K562 (cell line): ENCODE measurements around the gene CTBP2. TPM values are rescaled to one million over a fixed set of nuclear protein-coding genes. Genes with fewer than 3 reads are reported as not detected.

ENCODE experiments used
- ATF1 ChIP-seq, 2 experiments: fragments of 450-650 bp in 1 of 2; IDR thresholded peaks; 2 replicates each; pipeline ENCODE4 v1.6.1; 2016; ENCODE audit warnings: missing compliant biosample characterization in 1 of 2, missing genetic modification characterization in 1 of 2
- CCNT2 ChIP-seq: IDR thresholded peaks from 2 replicates; pipeline ENCODE4 v1.6.1; 2011; ENCODE audit warnings: borderline replicate concordance, low read depth, mild to moderate bottlenecking, moderate library complexity, mixed read lengths, low read length; ENCODE audit not compliant: insufficient read length; ENCODE audit errors: extremely low read depth
- CREM ChIP-seq: IDR thresholded peaks from 2 replicates; pipeline ENCODE4 v1.6.1; 2014; ENCODE audit warnings: antibody characterized with exemption, low read depth
- FIP1L1 ChIP-seq: fragments of 200-400 bp; formaldehyde crosslinking; IDR thresholded peaks from 2 replicates; pipeline ENCODE4 v1.6.1; 2018; ENCODE audit warnings: mild to moderate bottlenecking, low read depth, low read length; ENCODE audit not compliant: poor library complexity, severe bottlenecking
- GATAD2B ChIP-seq: fragments of 450-650 bp; IDR thresholded peaks from 2 replicates; pipeline ENCODE4 v1.6.1; 2017; ENCODE audit warnings: mild to moderate bottlenecking, borderline replicate concordance
- MAZ ChIP-seq, 2 experiments: fragments of 450-650 bp in 1 of 2; sonication (generic) in 1 of 2; formaldehyde crosslinking; IDR thresholded peaks in 1 of 2; conservative IDR thresholded peaks in 1 of 2; 2 replicates each; pipeline versions ENCODE4 v1.4.0 to v1.5.0; 2020; ENCODE audit warnings: mild to moderate bottlenecking in 1 of 2, missing genetic modification reagents in 1 of 2
- NFATC3 ChIP-seq: fragments of 450-650 bp; IDR thresholded peaks from 2 replicates; pipeline ENCODE4 v1.6.1; 2017; ENCODE audit warnings: mild to moderate bottlenecking
- NONO ChIP-seq, 2 experiments: fragments of 200-400 bp in 1 of 2; fragments of 450-650 bp in 1 of 2; formaldehyde crosslinking in 1 of 2; IDR thresholded peaks; 2 replicates each; pipeline ENCODE4 v1.6.1; 2017; ENCODE audit warnings: low read depth in 2 of 2, mild to moderate bottlenecking in 2 of 2, moderate library complexity in 2 of 2, low read length in 1 of 2
- PTBP1 ChIP-seq: fragments of 200-400 bp; formaldehyde crosslinking; IDR thresholded peaks from 2 replicates; pipeline ENCODE4 v1.6.1; 2017; ENCODE audit warnings: low read depth, low read length
- RBBP5 ChIP-seq: fragments of 200-600 bp; sonication (generic); IDR thresholded peaks from 2 replicates; pipeline ENCODE4 v1.6.1; 2012; ENCODE audit warnings: borderline replicate concordance, mild to moderate bottlenecking, low read length, control low read depth, inconsistent platforms; ENCODE audit not compliant: insufficient read depth, poor library complexity, severe bottlenecking
- RBFOX2 ChIP-seq: fragments of 200-400 bp; formaldehyde crosslinking; IDR thresholded peaks from 2 replicates; pipeline ENCODE4 v1.6.1; 2017; ENCODE audit warnings: low read depth, mild to moderate bottlenecking, low read length, moderate library complexity
- SAP30 ChIP-seq: fragments of 200-600 bp; sonication (generic); IDR thresholded peaks from 2 replicates; pipeline ENCODE4 v1.6.1; 2012; ENCODE audit warnings: borderline replicate concordance, low read depth, mild to moderate bottlenecking, moderate library complexity, low read length, control low read depth, inconsistent platforms; ENCODE audit not compliant: insufficient read depth, poor library complexity, severe bottlenecking
- SIN3B ChIP-seq: fragments of 450-650 bp; IDR thresholded peaks from 2 replicates; pipeline ENCODE4 v1.6.1; 2017; ENCODE audit warnings: low read depth, mild to moderate bottlenecking, moderate library complexity
- SMARCB1 ChIP-seq: IDR thresholded peaks from 2 replicates; pipeline ENCODE4 v1.6.1; 2011; ENCODE audit warnings: improper control_type of control experiment, low read depth; ENCODE audit not compliant: insufficient read length
- ZNF384 ChIP-seq: IDR thresholded peaks from 2 replicates; pipeline ENCODE4 v1.6.1; 2012; ENCODE audit warnings: low read depth, low read length, improper control_type of control experiment
- ZNF445 ChIP-seq: fragments of 250-450 bp; sonication (Bioruptor Pico); IDR thresholded peaks from 2 replicates; pipeline ENCODE4 v1.4.0; 2020; ENCODE audit warnings: low read depth, mild to moderate bottlenecking, moderate library complexity
- polyA plus RNA-seq, 8 experiments: library from polyadenylated mRNA; depleted of rRNA in 4 of 8; stranded (reverse) in 5 of 8; unstranded in 3 of 8; fragments of >200 nt; fragmentation: Nextera tagmentation in 2 of 8; fragmentation: Illumina TruSeq in 1 of 8; extraction: Ambion mirVana in 2 of 8; extraction: Trizol in 1 of 8; gene quantifications; 2 replicates each; pipeline versions ENCODE4 v1.2.1 to v1.2.3, GENCODE V29; 2011 to 2014; ENCODE audit warnings: inconsistent platforms in 1 of 8, missing spikeins in 1 of 8
- total RNA-seq, 7 experiments: library from RNA; depleted of rRNA in 6 of 7; stranded (reverse); fragments of >200 nt in 6 of 7; fragmentation: Illumina TruSeq in 2 of 7; extraction: Trizol in 2 of 7; gene quantifications; 2 replicates each; pipeline versions ENCODE4 v1.2.1 to v1.2.3, GENCODE V29; 2011 to 2021; ENCODE audit warnings: low replicate concordance in 1 of 7
- TF ChIP-seq, protein P1 (sequence below), 2 experiments: fragments of 200-800 bp in 1 of 2; sonication (Bioruptor generic) in 1 of 2; sonication (generic) in 1 of 2; formaldehyde crosslinking in 1 of 2; IDR thresholded peaks in 1 of 2; conservative IDR thresholded peaks in 1 of 2; 2 replicates each; pipeline versions ENCODE4 v1.5.0 to v1.6.1; 2016 to 2020; ENCODE audit warnings: missing compliant biosample characterization in 1 of 2, missing genetic modification characterization in 1 of 2, missing genetic modification reagents in 1 of 2
- TF ChIP-seq, protein P2 (sequence below), 2 experiments: IDR thresholded peaks; 2 replicates each; pipeline ENCODE4 v1.6.1; 2012; ENCODE audit warnings: improper control_type of control experiment in 2 of 2, low read depth in 2 of 2, low read length in 2 of 2, borderline replicate concordance in 1 of 2
- TF ChIP-seq, protein P3 (sequence below), 2 experiments: fragments of 450-650 bp; conservative IDR thresholded peaks; 2 replicates each; pipeline ENCODE4 v1.6.1; 2017; ENCODE audit warnings: mild to moderate bottlenecking in 2 of 2, moderate library complexity in 2 of 2

CTBP2 gene
- total and polyA plus RNA-seq, 9 of the 15 experiments (the other 6 are each of a cell fraction or from before 2014, with no cell fraction given), result 1.3 to 8.8 (median 5.1) TPM

DNA sequence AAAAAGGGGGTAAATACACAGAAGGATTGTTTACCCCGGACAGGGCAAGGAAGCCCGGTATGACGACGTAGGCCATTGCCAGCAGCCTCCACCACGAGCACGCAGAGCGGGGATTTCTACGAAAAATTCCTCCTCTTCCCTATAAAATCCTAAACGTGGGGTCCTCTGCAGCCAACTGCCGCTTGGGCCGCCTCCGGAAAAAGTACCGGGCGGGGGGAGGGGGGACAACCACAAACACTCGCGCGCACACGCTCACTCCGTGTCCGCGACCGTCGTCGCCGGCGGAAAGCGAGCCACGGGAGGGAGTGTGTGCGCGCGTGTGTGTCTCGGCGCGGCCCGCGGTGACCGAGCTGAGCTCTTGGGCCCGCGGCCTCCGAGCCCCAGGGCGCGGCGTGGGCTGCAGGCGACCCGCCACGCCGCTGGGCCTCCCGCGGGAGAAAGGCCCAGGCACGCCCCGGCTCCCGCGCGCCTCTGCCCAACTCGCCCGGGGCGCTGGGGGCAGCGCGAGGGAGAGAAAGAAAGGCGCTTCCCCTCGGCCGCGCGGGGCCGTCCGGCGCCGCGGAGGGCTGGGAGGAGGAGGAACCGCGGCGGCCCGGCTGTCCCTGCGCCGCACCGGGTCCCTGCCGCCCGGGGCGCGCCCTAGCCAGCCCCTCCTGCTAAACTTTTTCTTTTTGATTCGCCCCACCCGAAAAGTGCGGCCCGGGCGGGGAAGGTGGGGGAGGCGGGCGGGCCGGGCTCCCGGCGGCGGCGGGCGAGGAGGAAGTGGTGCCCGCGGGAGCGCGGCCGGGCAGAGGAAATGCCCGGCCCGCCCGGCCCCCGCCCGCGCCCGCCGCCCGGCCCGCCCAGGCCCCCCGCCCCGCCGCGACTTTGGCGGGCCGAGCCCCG lies 1.5 kb downstream of the CTBP2 start (continued):
- TF ChIP-seq, protein P1, sequence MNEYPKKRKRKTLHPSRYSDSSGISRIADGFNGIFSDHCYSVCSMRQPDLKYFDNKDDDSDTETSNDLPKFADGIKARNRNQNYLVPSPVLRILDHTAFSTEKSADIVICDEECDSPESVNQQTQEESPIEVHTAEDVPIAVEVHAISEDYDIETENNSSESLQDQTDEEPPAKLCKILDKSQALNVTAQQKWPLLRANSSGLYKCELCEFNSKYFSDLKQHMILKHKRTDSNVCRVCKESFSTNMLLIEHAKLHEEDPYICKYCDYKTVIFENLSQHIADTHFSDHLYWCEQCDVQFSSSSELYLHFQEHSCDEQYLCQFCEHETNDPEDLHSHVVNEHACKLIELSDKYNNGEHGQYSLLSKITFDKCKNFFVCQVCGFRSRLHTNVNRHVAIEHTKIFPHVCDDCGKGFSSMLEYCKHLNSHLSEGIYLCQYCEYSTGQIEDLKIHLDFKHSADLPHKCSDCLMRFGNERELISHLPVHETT (CRISPR knock-in tag; conservative IDR thresholded peaks at IDR 0.05 in 1 of 2, IDR thresholded peaks at IDR 0.05 in 1 of 2), result peak in 1 of 2 experiments; percentile 59; a peak in 2 of 4 replicates
- TF ChIP-seq SIN3B (peak; percentile 33; the same call in 1 of the 2 replicates), MAZ (CRISPR knock-in tag; conservative IDR thresholded peaks at IDR 0.05 in 1 of 2, IDR thresholded peaks at IDR 0.05 in 1 of 2) (peak in 1 of 2 experiments; percentile 53; a peak in 1 of 4 replicates), CCNT2 (peak; percentile 48), NONO (IDR thresholded peaks at IDR 0.05; ENCODE audit: low read depth in 2 of 2, low read length in 1 of 2) (0 out of 4 replicates have a peak, but pooled peaks of 1 of the 2 experiments have one; percentile 40), ZNF384 (no peak), ATF1 (CRISPR knock-in tag; IDR thresholded peaks at IDR 0.05) (no peak), ATF1 (tag; IDR thresholded peaks at IDR 0.05) (peak; percentile 30; the same call in 1 of the 2 replicates), CREM (0 out of 2 replicates have a peak, but pooled peaks have one; percentile 3), RBFOX2 (peak; percentile 78), NFATC3 (no peak), SMARCB1 (no peak), PTBP1 (0 out of 2 replicates have a peak, but pooled peaks have one; percentile 34), SAP30 (peak; percentile 19), RBBP5 (peak; percentile 86), GATAD2B (0 out of 2 replicates have a peak, but pooled peaks have one; percentile 63), FIP1L1 (no peak), ZNF445 (CRISPR knock-in tag) (no peak)
- TF ChIP-seq, protein P2, sequence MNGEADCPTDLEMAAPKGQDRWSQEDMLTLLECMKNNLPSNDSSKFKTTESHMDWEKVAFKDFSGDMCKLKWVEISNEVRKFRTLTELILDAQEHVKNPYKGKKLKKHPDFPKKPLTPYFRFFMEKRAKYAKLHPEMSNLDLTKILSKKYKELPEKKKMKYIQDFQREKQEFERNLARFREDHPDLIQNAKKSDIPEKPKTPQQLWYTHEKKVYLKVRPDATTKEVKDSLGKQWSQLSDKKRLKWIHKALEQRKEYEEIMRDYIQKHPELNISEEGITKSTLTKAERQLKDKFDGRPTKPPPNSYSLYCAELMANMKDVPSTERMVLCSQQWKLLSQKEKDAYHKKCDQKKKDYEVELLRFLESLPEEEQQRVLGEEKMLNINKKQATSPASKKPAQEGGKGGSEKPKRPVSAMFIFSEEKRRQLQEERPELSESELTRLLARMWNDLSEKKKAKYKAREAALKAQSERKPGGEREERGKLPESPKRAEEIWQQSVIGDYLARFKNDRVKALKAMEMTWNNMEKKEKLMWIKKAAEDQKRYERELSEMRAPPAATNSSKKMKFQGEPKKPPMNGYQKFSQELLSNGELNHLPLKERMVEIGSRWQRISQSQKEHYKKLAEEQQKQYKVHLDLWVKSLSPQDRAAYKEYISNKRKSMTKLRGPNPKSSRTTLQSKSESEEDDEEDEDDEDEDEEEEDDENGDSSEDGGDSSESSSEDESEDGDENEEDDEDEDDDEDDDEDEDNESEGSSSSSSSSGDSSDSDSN (IDR thresholded peaks at IDR 0.05; ENCODE audit: borderline replicate concordance in 1 of 2, low read depth in 2 of 2, low read length in 2 of 2), result peak in 1 of 2 experiments; percentile 20; a peak in 1 of 4 replicates
- TF ChIP-seq, protein P3, sequence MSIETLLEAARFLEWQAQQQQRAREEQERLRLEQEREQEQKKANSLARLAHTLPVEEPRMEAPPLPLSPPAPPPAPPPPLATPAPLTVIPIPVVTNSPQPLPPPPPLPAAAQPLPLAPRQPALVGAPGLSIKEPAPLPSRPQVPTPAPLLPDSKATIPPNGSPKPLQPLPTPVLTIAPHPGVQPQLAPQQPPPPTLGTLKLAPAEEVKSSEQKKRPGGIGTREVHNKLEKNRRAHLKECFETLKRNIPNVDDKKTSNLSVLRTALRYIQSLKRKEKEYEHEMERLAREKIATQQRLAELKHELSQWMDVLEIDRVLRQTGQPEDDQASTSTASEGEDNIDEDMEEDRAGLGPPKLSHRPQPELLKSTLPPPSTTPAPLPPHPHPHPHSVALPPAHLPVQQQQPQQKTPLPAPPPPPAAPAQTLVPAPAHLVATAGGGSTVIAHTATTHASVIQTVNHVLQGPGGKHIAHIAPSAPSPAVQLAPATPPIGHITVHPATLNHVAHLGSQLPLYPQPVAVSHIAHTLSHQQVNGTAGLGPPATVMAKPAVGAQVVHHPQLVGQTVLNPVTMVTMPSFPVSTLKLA (conservative IDR thresholded peaks at IDR 0.05), result peak in 1 of 2 experiments; percentile 53; a peak in 2 of 4 replicates
